Urinary bladder (tissue), 4 donors: ENCODE data around the gene SORCS3. TPM values are rescaled to one million over a fixed set of nuclear protein-coding genes. Genes with fewer than 3 reads are reported as not detected.

Experiments used
- DNase-seq: peaks from one replicate; pipeline ENCODE4 v3.0.0-alpha.2; 2015; ENCODE audit errors: extremely low spot score
- H3K27ac ChIP-seq: one replicate; pipeline ENCODE4 v1.5.1; 2013; ENCODE audit warnings: low read depth, mild to moderate bottlenecking, moderate library complexity
- H3K36me3 ChIP-seq: one replicate; pipeline ENCODE4 v1.6.1; 2013; ENCODE audit warnings: mild to moderate bottlenecking, moderate library complexity; ENCODE audit not compliant: insufficient read depth
- H3K4me1 ChIP-seq: one replicate; pipeline ENCODE4 v1.6.1; 2013; ENCODE audit warnings: mild to moderate bottlenecking, moderate library complexity; ENCODE audit not compliant: insufficient read depth
- H3K4me3 ChIP-seq: one replicate; pipeline ENCODE4 v1.5.1; 2013; ENCODE audit warnings: low read depth, low read length
- WGBS: extraction: QIAGEN DNeasy Blood & Tissue Kit; methylation state at CpG from one replicate; pipeline ENCODE4 v1.1.7; 2013; 5-methylcytosine and 5-hydroxymethylcytosine counted together
- polyA plus RNA-seq: library from polyadenylated mRNA; stranded (reverse); fragments of 200-250 nt; gene quantifications from one replicate; pipeline ENCODE4 v1.2.3, GENCODE V29; 2013
- total RNA-seq: library from RNA; depleted of rRNA; stranded (reverse); fragments of >200 nt; gene quantifications from one replicate; pipeline ENCODE4 v1.2.3, GENCODE V29; 2014
- donor health status: healthy with polysubstance abuse.
- donor health status: healthy.

SORCS3 gene
- total and polyA plus RNA-seq, 2 donors, result 0.27 to 1.3 TPM

DNA sequence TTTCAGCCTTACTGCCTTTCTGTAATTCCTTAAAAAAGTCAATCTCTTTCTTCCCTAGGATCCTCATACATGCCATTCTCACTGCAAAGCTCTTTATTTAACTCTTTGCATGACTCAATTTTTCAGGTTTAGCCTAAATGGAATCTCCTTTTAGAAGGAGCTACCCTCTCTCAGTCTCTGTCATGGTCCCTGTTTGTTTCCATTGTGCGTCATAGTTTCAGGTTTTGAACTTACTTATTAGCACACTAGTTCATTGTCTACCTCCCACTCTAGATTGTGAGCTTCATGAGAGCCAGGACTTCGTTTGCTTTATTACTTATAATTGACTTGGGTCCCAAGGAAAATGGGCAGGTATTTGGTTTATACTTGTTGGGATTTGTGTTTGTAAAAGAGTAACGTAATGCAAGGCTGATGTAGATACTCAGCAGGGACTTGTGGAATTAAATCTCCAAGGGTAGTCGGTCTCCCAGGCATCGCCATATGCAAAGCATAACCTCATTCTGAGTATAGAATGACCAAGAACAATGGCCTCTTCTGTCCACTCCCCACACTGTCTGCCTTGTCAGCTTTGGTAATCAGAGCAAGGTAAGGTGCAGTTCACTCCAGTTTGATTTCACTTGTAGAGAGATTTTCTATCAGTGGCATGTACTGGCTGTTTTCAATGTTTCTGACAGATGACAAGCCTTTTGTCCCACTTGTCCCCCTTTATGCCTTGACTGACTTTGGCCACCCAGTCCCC lies 252.0 kb downstream of the SORCS3 start:
- no peak for DNase-seq
- H3K36me3 ChIP-seq, result no peaks in the 10 kb centered on the region
- H3K4me1 ChIP-seq, result no peaks in the 10 kb centered on the region
- 85% methylated on average over 5 of the region's 5 CpGs for WGBS
- H3K4me3 ChIP-seq, result no peak overlapping the region
- no peak overlapping the region for H3K27ac ChIP-seq

DNA sequence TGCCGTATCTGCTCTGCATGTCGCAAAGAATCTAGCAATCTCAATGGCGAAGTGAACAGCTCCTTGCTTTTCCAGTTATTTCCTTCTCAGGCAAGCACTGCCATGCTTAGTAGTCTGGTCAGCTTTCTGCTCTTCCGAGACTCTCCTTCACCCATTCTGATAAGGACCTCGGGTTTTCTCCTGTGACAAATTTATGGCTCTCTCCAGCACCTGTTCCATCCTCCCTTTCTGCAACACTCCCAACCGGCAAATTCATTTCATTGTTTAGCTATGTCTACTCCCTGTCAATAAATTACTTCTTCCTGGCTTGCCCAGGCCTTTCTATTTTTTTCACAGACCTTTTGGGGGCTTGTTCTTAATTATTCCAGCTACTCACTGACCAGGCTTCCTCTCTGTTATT lies 252.6 kb downstream of the SORCS3 start:
- DNase-seq, result no peak
- H3K27ac ChIP-seq, result no peak overlapping the region
- no peaks in the 10 kb centered on the region for H3K4me1 ChIP-seq
- no peak overlapping the region for H3K4me3 ChIP-seq
- 48% methylated on average over 6 of the region's 6 CpGs for WGBS
- no peaks in the 10 kb centered on the region for H3K36me3 ChIP-seq

DNA sequence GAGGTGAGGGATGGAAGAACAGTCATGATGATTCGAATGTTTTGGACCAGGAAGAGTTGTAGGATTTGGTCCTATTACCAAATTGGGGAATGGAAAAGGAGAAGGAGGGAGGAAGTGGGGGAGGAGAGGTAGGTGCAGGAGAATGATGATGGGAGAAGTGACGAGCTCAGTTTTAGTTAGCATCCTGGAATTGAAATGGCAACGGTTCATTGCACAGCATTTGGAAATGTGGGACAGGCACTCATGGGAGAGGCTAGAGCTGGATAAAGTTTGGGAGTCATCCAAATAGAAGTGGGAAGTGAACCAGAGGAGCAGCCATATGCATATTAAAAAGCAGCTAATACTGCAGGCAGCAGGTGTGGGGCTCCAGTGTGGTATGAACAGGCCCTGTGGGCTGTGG lies 253.6 kb downstream of the SORCS3 start:
- 70% methylated on average over 3 of the region's 3 CpGs for WGBS
- H3K4me1 ChIP-seq, result no peaks in the 10 kb centered on the region

DNA sequence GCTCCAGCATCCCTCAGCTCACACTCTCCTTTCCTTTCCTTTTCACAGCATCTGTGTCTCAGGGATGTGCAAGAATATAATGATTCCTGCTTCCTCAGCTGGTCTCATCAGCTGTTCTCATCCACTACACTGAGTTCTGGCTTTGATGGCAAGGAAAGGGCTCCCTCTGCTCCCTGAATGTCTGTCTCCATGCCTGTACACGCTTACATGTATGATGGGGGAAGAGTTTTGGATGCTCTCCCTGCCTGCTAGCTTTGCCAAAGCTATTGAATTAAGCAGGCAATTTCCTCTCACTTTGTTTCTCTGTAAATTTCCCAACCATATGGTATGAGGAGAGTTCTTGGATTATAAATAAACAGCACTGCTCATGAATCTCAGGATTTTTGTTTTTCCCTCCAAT lies 254.5 kb downstream of the SORCS3 start:
- WGBS, result 25% methylated on average over 1 of the region's 1 CpG
- H3K4me1 ChIP-seq, result no peaks in the 10 kb centered on the region
- H3K27ac ChIP-seq, result no peak overlapping the region
- DNase-seq, result peak; percentile 2
- no peaks in the 10 kb centered on the region for H3K36me3 ChIP-seq
- no peak overlapping the region for H3K4me3 ChIP-seq

More for the DNA sequence above, 253.6 kb downstream of the SORCS3 start:
- no peak overlapping the region for H3K4me3 ChIP-seq
- no peak overlapping the region for H3K27ac ChIP-seq
- DNase-seq, result no peak
- H3K36me3 ChIP-seq, result no peaks in the 10 kb centered on the region

DNA sequence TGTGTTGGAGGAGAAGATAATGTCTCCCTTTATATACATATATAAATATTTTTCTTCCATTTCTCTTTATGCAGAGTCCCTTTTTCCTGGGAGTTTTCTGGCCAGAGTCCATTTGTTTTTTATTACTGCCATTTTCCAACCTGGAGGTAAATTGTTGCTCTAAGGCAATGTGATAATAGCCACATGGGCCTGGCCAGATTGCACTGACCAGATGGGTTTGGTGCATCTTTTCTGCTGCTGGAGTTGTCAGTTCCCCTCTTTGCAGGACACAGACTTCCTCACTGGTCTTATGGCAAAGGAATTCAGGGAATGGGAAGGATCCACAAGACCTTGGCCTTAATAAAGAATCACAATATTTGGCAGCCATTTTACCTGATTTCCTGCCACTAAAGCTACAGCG lies 254.9 kb downstream of the SORCS3 start:
- H3K36me3 ChIP-seq, result no peaks in the 10 kb centered on the region
- H3K4me1 ChIP-seq, result no peaks in the 10 kb centered on the region
- no peak overlapping the region for H3K4me3 ChIP-seq
- no peak for DNase-seq
- H3K27ac ChIP-seq, result no peak overlapping the region
- 37% methylated on average over 1 of the region's 1 CpG for WGBS

DNA sequence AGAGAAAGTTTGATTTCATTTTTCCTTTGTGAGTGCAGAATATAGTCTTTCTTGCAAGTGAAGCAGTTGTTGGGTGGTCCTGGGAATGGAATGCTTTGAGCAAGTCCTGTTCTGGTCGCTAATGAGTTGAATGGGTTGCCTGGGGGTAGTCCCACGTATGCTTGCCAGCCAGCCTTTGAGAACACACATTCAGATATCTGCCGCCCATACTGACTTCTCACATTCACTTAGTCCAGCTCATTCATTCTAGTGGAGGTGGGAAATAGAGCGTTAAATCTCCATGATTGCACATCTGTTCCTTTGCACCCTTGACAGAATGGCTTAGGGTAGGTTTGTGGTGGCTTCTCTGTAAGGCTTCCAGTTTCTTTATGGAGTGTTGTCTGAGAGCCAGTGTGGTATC lies 256.6 kb downstream of the SORCS3 start:
- Histone ChIP-seq H3K4me3 (no peak overlapping the region), H3K36me3 (no peaks in the 10 kb centered on the region), H3K4me1 (no peaks in the 10 kb centered on the region), H3K27ac (no peak overlapping the region)
- DNase-seq, result no peak
- 67% methylated on average over 4 of the region's 4 CpGs for WGBS

DNA sequence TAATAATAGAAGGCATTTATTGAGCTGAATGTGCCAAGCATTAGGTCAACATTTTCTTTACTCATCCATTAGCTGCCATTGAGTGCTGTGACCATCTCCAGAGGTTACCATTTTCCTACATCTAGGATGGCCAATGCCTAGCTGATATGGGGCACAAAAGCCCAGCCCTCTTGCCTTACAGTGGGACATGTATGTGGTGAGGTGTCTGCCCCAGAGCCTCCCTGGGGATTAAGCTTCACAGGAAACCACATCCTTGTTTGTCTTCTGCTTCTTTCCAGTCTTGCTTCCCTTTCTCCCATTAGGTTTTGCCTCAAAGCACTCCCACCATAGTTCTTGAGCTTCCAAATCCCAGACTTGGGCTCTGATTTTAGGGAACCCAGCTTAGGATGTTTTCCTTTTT lies 258.7 kb downstream of the SORCS3 start:
- no peaks in the 10 kb centered on the region for H3K4me1 ChIP-seq
- no peak overlapping the region for H3K4me3 ChIP-seq
- DNase-seq, result no peak
- H3K27ac ChIP-seq, result no peak overlapping the region
- H3K36me3 ChIP-seq, result no peaks in the 10 kb centered on the region

DNA sequence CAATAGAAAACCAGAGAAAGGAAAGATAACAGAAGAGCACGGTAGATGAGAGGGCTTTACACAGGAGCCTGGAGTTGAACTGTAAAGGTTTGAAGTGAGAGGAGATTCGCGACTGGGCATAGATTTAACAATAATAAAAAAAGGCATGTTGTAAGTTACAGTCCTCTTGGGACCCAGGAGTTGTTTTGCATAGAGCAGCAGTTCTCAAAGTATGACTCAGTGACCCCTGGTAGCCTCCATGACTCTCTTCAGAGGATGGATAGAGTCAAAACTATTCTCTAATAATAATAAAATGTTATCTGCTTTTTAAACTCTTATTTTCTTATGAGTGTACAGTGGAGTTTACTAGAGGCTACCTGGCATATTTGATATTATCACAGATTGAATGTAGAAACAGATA lies 262.3 kb downstream of the SORCS3 start:
- DNase-seq, result no peak
- no peak overlapping the region for H3K4me3 ChIP-seq
- H3K36me3 ChIP-seq, result no peaks in the 10 kb centered on the region
- H3K27ac ChIP-seq, result no peak overlapping the region
- no peaks in the 10 kb centered on the region for H3K4me1 ChIP-seq
- WGBS, result 55% methylated on average over 3 of the region's 3 CpGs

DNA sequence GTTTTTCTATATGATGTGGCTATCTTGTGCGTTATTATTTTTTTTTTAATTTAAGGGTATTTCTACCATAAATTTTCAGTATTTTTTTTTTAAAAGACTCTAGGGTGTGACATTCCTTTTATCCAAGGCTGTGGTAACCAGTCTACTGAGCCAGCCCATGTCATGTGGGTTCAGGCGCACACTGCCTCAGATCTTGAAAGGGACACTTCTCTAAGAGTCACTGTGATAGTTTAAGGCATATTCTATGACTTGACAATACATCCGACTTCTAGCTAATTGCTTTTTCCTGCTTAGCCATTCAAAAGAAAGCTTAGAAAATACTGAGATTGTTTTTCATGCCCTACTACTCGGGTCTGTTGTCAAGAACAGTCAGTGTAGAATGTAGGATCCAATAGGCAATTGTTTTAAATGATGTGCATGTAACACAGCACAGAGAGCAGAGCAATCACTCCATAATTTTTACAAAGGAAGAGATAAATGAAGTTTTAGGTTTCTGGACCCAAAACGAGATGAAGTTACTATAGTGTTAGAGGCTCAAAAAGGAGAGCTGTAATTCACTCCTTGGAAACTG lies 263.7 kb downstream of the SORCS3 start:
- 77% methylated on average over 5 of the region's 5 CpGs for WGBS
- no peaks in the 10 kb centered on the region for H3K36me3 ChIP-seq
- no peak overlapping the region for H3K4me3 ChIP-seq
- DNase-seq, result no peak
- no peaks in the 10 kb centered on the region for H3K4me1 ChIP-seq
- H3K27ac ChIP-seq, result no peak overlapping the region

DNA sequence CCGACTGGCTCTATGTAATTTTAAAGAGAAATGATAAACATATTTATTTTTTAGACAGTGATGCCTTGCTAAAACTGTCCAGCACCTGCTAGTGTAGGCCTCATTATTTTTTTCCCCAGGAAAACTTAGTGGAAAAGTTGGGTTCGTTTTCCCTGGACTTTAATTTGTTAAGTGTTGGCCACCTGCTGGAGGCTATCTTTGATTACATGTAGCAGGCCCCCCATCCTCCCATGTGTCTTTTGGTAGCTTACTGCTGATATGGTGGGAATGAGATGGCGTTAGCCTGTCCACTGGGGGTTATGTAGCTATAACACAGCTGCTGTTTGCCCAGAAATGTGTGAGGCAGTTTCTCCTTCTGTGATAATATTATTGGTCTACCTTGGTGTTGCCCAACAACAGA lies 265.0 kb downstream of the SORCS3 start:
- H3K4me1 ChIP-seq, result no peaks in the 10 kb centered on the region
- no peak for DNase-seq
- H3K4me3 ChIP-seq, result no peak overlapping the region
- 55% methylated on average over 3 of the region's 3 CpGs for WGBS
- no peaks in the 10 kb centered on the region for H3K36me3 ChIP-seq
- H3K27ac ChIP-seq, result no peak overlapping the region

DNA sequence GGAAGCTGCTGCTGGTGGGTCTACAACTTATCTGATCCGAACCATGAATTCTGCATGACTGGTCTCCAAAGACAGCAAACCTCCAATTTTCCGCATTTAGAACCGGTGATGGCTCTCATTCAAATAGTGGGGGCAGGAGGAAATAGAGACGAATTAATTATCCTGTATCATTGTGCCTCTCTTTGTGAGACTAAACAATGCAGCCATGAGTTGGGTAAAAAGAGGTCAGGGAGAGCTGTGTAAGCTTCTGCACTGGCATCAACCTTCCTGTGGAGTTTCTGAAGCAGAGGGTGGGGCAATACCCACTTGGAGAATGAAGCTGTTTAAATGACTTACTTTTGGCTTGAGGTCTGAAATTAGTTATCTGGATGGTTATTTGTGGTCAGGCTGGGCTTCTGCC lies 266.4 kb downstream of the SORCS3 start:
- Histone ChIP-seq H3K4me3 (no peak overlapping the region), H3K27ac (no peak overlapping the region), H3K4me1 (no peaks in the 10 kb centered on the region), H3K36me3 (no peaks in the 10 kb centered on the region)
- no peak for DNase-seq
- WGBS, result 76% methylated on average over 4 of the region's 4 CpGs

DNA sequence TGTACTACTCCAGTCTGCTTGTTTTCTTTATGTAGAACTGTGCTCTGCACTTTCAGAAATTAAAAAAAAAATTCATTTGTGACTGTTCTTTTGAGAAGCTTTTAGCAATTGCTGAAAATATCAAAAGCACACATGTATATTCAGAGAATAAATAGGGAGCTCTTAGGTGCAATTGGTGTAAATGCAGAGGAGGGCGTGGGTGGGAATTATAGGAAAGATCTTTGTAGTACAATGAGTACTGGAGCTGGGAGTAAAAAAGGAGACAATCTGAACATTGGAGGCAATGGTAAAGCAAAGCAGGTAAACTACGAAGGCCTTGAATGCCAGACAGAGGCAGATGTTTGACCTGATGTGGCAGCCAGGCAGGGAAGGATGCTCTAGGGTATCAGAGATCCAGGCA lies 267.5 kb downstream of the SORCS3 start:
- H3K4me1 ChIP-seq, result no peaks in the 10 kb centered on the region
- H3K36me3 ChIP-seq, result no peaks in the 10 kb centered on the region
- no peak overlapping the region for H3K4me3 ChIP-seq
- no peak overlapping the region for H3K27ac ChIP-seq
- 77% methylated on average over 2 of the region's 2 CpGs for WGBS
- DNase-seq, result no peak

DNA sequence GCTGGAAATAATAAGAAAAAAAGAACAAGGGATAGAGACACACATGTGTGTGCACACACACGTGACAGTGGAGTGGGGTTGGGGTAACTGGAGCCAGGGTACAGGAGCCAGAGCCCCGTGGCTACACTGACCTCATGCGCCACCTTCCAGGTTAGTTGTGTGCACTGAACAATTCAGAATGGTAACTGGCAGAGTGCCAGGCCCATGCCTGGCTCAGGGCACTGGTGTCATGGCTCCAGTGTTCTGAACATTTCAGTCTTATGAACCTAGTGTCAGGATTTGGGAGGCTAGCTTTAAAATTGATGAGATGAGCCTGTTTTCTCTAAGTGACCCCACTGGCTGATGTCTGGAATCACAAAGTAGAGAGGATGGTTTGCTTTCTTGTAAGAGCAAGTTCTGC lies 269.6 kb downstream of the SORCS3 start:
- H3K4me1 ChIP-seq, result no peaks in the 10 kb centered on the region
- no peaks in the 10 kb centered on the region for H3K36me3 ChIP-seq
- H3K4me3 ChIP-seq, result no peak overlapping the region
- no peak for DNase-seq
- WGBS, result 76% methylated on average over 3 of the region's 3 CpGs
- H3K27ac ChIP-seq, result no peak overlapping the region

DNA sequence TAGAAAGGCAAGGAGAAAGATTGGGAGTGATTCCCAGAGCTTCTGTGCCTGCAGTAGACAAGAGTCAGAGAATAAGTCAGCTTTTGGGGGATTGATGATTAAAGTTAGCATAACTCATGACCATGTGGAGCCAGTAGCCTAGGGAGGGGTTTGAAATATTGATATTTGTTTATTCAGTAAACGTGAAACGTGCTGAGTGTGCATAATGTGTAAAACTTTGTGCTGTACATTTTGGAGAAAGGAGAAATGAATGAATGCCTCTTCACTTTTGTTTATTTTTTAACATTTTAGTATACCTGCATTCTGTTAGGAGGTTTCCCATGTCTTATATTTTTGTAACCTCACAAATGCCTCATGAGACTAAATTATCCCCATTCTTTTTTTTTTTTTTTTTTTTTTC lies 272.3 kb downstream of the SORCS3 start:
- H3K4me3 ChIP-seq, result no peak overlapping the region
- H3K36me3 ChIP-seq, result no peaks in the 10 kb centered on the region
- no peak overlapping the region for H3K27ac ChIP-seq
- H3K4me1 ChIP-seq, result no peaks in the 10 kb centered on the region
- 75% methylated on average over 2 of the region's 2 CpGs for WGBS
- DNase-seq, result no peak
